Progenitor cell of endocrine pancreas (in vitro differentiated cells): ENCODE measurements around the gene ABCB11. TPM values are rescaled to one million over a fixed set of nuclear protein-coding genes. Genes with fewer than 3 reads are reported as not detected.

Experiments used
- DNase-seq: peaks from one replicate; pipeline ENCODE4 v3.0.0; 2021; ENCODE audit warnings: low spot score; ENCODE audit not compliant: unreplicated experiment
- H3K27ac Mint-ChIP-seq: 2 replicates; pipeline ENCODE4 v1.8.0; 2021; ENCODE audit warnings: mild to moderate bottlenecking, moderate library complexity, mixed read lengths
- H3K27me3 Mint-ChIP-seq: 2 replicates; pipeline ENCODE4 v1.8.0; 2021; ENCODE audit warnings: mixed read lengths
- H3K36me3 Mint-ChIP-seq: 2 replicates; pipeline ENCODE4 v1.8.0; 2022; ENCODE audit warnings: mixed read lengths; ENCODE audit not compliant: insufficient read depth
- H3K4me1 Mint-ChIP-seq: 2 replicates; pipeline ENCODE4 v1.8.0; 2021; ENCODE audit warnings: low read depth, mixed read lengths
- H3K4me3 Mint-ChIP-seq: 2 replicates; pipeline ENCODE4 v1.8.0; 2021; ENCODE audit warnings: low read depth, mild to moderate bottlenecking, moderate library complexity, mixed read lengths
- H3K9me3 Mint-ChIP-seq: 2 replicates; pipeline ENCODE4 v1.8.0; 2021; ENCODE audit warnings: low read depth, mixed read lengths
- total RNA-seq: library from RNA; stranded (reverse); gene quantifications from 2 replicates; pipeline ENCODE4 v1.2.1, GENCODE V29; 2021
- TF ChIP-seq, protein P1 (sequence below): fragments of 200-600 bp; sonication (generic); IDR thresholded peaks from one replicate; pipeline ENCODE4 v1.5.0; 2021; ENCODE audit warnings: antibody characterized with exemption, mild to moderate bottlenecking; ENCODE audit not compliant: unreplicated experiment

The ABCB11 gene
- total RNA-seq, 1 donor from 2014 or later: 0.24 TPM

GRCh38 chr2:168971261-168971660 lies 59.9 kb downstream of the ABCB11 start:
- no peak overlapping the region for H3K4me3 Mint-ChIP-seq
- no peaks in the 10 kb centered on the region for H3K27me3 Mint-ChIP-seq
- H3K9me3 Mint-ChIP-seq: no peaks in the 10 kb centered on the region
- H3K27ac Mint-ChIP-seq: no peak overlapping the region
- peaks cover 9% of the 10 kb centered on the region for H3K4me1 Mint-ChIP-seq
- H3K36me3 Mint-ChIP-seq: no peaks in the 10 kb centered on the region
- TF ChIP-seq, protein P1, sequence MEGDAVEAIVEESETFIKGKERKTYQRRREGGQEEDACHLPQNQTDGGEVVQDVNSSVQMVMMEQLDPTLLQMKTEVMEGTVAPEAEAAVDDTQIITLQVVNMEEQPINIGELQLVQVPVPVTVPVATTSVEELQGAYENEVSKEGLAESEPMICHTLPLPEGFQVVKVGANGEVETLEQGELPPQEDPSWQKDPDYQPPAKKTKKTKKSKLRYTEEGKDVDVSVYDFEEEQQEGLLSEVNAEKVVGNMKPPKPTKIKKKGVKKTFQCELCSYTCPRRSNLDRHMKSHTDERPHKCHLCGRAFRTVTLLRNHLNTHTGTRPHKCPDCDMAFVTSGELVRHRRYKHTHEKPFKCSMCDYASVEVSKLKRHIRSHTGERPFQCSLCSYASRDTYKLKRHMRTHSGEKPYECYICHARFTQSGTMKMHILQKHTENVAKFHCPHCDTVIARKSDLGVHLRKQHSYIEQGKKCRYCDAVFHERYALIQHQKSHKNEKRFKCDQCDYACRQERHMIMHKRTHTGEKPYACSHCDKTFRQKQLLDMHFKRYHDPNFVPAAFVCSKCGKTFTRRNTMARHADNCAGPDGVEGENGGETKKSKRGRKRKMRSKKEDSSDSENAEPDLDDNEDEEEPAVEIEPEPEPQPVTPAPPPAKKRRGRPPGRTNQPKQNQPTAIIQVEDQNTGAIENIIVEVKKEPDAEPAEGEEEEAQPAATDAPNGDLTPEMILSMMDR: no peak
- DNase-seq: no peak

DNA sequence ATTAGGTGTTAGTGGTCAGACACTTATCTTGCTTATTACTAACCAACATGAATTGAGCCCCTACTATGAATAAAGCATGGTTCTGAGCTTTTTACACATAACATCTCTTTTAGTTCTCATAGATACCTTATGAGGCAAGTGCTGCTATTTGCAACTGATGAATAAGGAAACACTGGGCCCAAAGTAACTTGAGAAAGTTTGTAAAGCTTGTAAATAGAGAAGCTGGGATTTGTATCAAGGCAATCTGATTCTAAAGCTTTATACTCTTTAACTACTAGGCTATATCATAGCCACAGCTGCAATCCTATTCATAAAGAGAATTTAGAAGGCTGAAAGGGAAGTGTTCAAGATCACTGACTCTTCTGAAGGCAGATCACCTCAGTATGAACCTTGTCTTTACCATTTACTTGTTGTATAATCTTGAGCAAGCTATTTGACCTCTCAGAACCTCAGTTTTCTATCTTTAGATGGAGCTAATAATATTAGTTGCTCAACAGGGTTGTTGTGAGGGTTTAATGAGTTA lies 60.4 kb downstream of the ABCB11 start:
- no peak overlapping the region for H3K4me3 Mint-ChIP-seq
- TF ChIP-seq, protein P1: no peak
- H3K4me1 Mint-ChIP-seq: peaks cover 9% of the 10 kb centered on the region
- peaks cover 2% of the 10 kb centered on the region for H3K27me3 Mint-ChIP-seq
- DNase-seq: no peak
- H3K36me3 Mint-ChIP-seq: no peaks in the 10 kb centered on the region
- no peaks in the 10 kb centered on the region for H3K9me3 Mint-ChIP-seq
- no peak overlapping the region for H3K27ac Mint-ChIP-seq

DNA sequence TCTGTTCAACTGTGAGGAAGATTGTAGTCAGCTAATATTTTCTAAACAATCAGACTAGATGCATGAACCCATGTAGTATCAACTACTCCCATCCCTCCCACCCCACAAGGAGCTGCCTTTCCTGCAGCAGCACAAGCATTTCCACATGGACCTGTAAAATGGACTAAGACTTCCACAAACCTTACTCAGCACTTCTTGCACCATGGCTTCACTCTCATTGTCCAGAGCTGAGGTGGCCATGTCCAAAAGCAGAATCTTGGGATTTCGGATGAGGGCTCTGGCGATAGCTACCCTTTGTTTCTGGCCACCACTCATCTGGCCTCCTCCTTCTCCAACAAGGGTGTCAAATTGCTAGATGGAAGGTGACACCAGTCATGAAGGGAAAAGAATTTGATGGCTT lies 61.3 kb downstream of the ABCB11 start:
- H3K27ac Mint-ChIP-seq: no peak overlapping the region

DNA sequence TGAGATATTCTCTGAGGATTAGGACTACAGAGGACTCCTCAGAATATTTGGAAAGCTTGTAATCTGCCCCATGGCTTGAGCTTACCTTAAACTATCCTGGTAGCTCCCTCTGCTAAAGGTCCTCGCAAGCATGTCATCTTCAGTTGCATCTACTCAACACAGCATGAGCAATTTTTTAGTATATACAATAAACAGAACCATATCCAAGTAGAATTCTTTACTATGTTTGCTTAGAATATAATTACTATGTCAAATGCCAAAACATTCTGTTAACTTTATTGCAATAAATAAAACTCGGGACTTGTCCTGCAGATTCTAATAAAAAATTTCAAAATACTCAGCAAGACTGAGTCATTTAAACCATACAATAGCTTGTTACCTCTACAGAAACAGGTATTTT lies 62.8 kb downstream of the ABCB11 start:
- Mint-ChIP-seq H3K4me1 (peaks cover under 1% of the 10 kb centered on the region), H3K4me3 (no peak overlapping the region), H3K27me3 (peaks cover 3% of the 10 kb centered on the region), H3K27ac (no peak overlapping the region), H3K9me3 (no peaks in the 10 kb centered on the region), H3K36me3 (no peaks in the 10 kb centered on the region)
- TF ChIP-seq, protein P1: no peak
- DNase-seq: no peak

More for the DNA sequence above, 61.3 kb downstream of the ABCB11 start:
- Mint-ChIP-seq H3K4me3 (no peak overlapping the region), H3K27me3 (peaks cover 3% of the 10 kb centered on the region), H3K36me3 (no peaks in the 10 kb centered on the region), H3K4me1 (peaks cover 9% of the 10 kb centered on the region), H3K9me3 (no peaks in the 10 kb centered on the region)
- no peak for DNase-seq
- TF ChIP-seq, protein P1: no peak

GRCh38 chr2:168964251-168964807 lies 66.8 kb downstream of the ABCB11 start:
- H3K4me3 Mint-ChIP-seq: no peak overlapping the region
- TF ChIP-seq, protein P1: no peak
- H3K27me3 Mint-ChIP-seq: peaks cover 3% of the 10 kb centered on the region
- no peak for DNase-seq
- no peaks in the 10 kb centered on the region for H3K4me1 Mint-ChIP-seq
- no peak overlapping the region for H3K27ac Mint-ChIP-seq
- no peaks in the 10 kb centered on the region for H3K9me3 Mint-ChIP-seq
- no peaks in the 10 kb centered on the region for H3K36me3 Mint-ChIP-seq
